Panc1 (cell line): ENCODE measurements around the gene SCLY. TPM values are rescaled to one million over a fixed set of nuclear protein-coding genes. Genes with fewer than 3 reads are reported as not detected.
A peak's percentile ranks its signal among the peaks of the same experiment; 100 is the strongest.

Experiments
- ATAC-seq: fragments of 200-7000 bp; cut with Tn5 transposase; 2 replicates; pipeline ENCODE4 v1.9.1; 2020; ENCODE audit warnings: mild to moderate bottlenecking, moderate library complexity
- BruUV-seq: library from RNA; stranded (reverse); fragments of 400-500 nt; replicated peaks from 2 replicates; lab custom pipeline; 2021; lab: Mats Ljungman, UMichigan
- CTCF ChIA-PET: fragments of 300-600 bp; sonication (Branson Sonifier 250); formaldehyde crosslinking; loops from one replicate; lab custom pipeline; 2022; ENCODE audit warnings: antibody characterized with exemption; lab: Charles Lee
- POLR2A ChIA-PET: fragments of 300-600 bp; sonication (Branson Sonifier 250); formaldehyde crosslinking; loops from one replicate; lab custom pipeline; 2022; ENCODE audit warnings: antibody characterized with exemption; lab: Charles Lee
- DNase-seq: peaks from one replicate; pipeline ENCODE4 v3.0.0-alpha.2; 2010; ENCODE audit warnings: low read depth, low spot score
- H3K27ac ChIP-seq: 2 replicates; pipeline ENCODE4 v1.5.1; 2011; ENCODE audit warnings: mild to moderate bottlenecking, low read length, inconsistent platforms
- H3K27me3 ChIP-seq: fragments of 200-500 bp; sonication (Bioruptor generic); 2 replicates; pipeline ENCODE4 v1.6.0; 2014; ENCODE audit warnings: low read length, inconsistent platforms; ENCODE audit not compliant: control insufficient read depth, insufficient read depth
- H3K36me3 ChIP-seq: fragments of 200-500 bp; sonication (Bioruptor generic); 2 replicates; pipeline ENCODE4 v1.5.1; 2014; ENCODE audit warnings: inconsistent platforms, mild to moderate bottlenecking, low read length, moderate library complexity; ENCODE audit not compliant: control insufficient read depth, insufficient read depth
- H3K4me1 ChIP-seq: 2 replicates; pipeline ENCODE4 v1.5.1; 2011; ENCODE audit warnings: inconsistent platforms, mild to moderate bottlenecking, low read length, moderate library complexity; ENCODE audit not compliant: control insufficient read depth, insufficient read depth
- H3K4me3 ChIP-seq, 2 experiments: 2 replicates each; pipeline ENCODE4 v1.5.1; 2011 to 2012; ENCODE audit warnings: low read depth in 2 of 2, low read length in 2 of 2, mild to moderate bottlenecking in 2 of 2, inconsistent platforms in 1 of 2, moderate library complexity in 1 of 2
- H3K9me3 ChIP-seq: fragments of 200-500 bp; sonication (Bioruptor generic); 2 replicates; pipeline ENCODE4 v1.5.1; 2014; ENCODE audit warnings: low read depth, mild to moderate bottlenecking, inconsistent platforms, low read length, moderate library complexity; ENCODE audit not compliant: control insufficient read depth, insufficient read depth
- CTCF ChIP-seq: fragments of 450-650 bp; IDR thresholded peaks from 2 replicates; pipeline ENCODE4 v1.5.1; 2017; ENCODE audit warnings: mild to moderate bottlenecking
- POLR2AphosphoS5 ChIP-seq: IDR thresholded peaks from 2 replicates; pipeline ENCODE4 v1.6.1; 2012; ENCODE audit warnings: mild to moderate bottlenecking, low read depth, low read length, moderate library complexity
- REST ChIP-seq, 2 experiments: IDR thresholded peaks; 2 replicates each; pipeline ENCODE4 v1.6.1; 2011 to 2012; ENCODE audit warnings: low read depth in 2 of 2, control low read depth in 1 of 2, low read length in 1 of 2, mild to moderate bottlenecking in 1 of 2, moderate library complexity in 1 of 2; ENCODE audit not compliant: insufficient read depth in 1 of 2
- SIN3A ChIP-seq: IDR thresholded peaks from 2 replicates; pipeline ENCODE4 v1.6.1; 2012; ENCODE audit warnings: low read depth, mild to moderate bottlenecking, low read length, moderate library complexity, borderline replicate concordance; ENCODE audit not compliant: insufficient read depth
- TCF7L2 ChIP-seq: IDR thresholded peaks from 2 replicates; pipeline ENCODE4 v1.6.1; 2011; ENCODE audit warnings: mild to moderate bottlenecking, low read depth, low read length, inconsistent platforms
- in situ Hi-C: cut with HindIII; loops from 2 replicates; pipeline ENCODE4 v1.10.0; 2016; ENCODE audit warnings: low sequenced_read_pairs, low pct_unique_long_range_greater_than_20kb
- intact Hi-C: fragments of 100-400 bp; cut with micrococcal nuclease; formaldehyde crosslinking; loops from one replicate; pipeline ENCODE4 v1.10.0; 2022; ENCODE audit not compliant: unreplicated experiment
- total RNA-seq: library from RNA; stranded (reverse); gene quantifications from one replicate; pipeline ENCODE4 v1.2.1, GENCODE V29; 2021; ENCODE audit not compliant: unreplicated experiment

SCLY gene
- total RNA-seq, 1 experiment from 2014 or later, result 31.4 TPM

GRCh38 chr2:238097988-238098871, 37.4 kb downstream of the SCLY start:
- TF ChIP-seq CTCF, result no peak
- no peak for TF ChIP-seq REST (IDR thresholded peaks at IDR 0.05; ENCODE audit: insufficient read depth in 1 of 2, low read depth in 2 of 2, low read length in 1 of 2)
- TF ChIP-seq TCF7L2, result no peak
- no peak for TF ChIP-seq SIN3A
- TF ChIP-seq POLR2AphosphoS5, result no peak

GRCh38 chr2:238098901-238099713, 38.3 kb downstream of the SCLY start:
- TSS peak; percentile 71 for BruUV-seq
- in situ Hi-C loops, result no loop called here
- POLR2A ChIA-PET, result no interaction called here
- DNase-seq (no peak), ATAC-seq (0 out of 2 replicates have a peak, but pooled peaks have one; percentile 6)
- Histone ChIP-seq H3K4me3 (peak overlapping the region in 1 of 2 experiments; percentile 18; a peak in 2 of 4 replicates), H3K27ac (no peak overlapping the region), H3K4me1 (peaks cover 7% of the 10 kb centered on the region; the same call in 1 of the 2 replicates), H3K9me3 (no peaks in the 10 kb centered on the region), H3K36me3 (no peaks in the 10 kb centered on the region), H3K27me3 (no peaks in the 10 kb centered on the region)
- no peak for TF ChIP-seq TCF7L2
- TF ChIP-seq SIN3A, result no peak
- no peak for TF ChIP-seq CTCF
- TF ChIP-seq REST (IDR thresholded peaks at IDR 0.05; ENCODE audit: insufficient read depth in 1 of 2, low read depth in 2 of 2, low read length in 1 of 2), result no peak
- no peak for TF ChIP-seq POLR2AphosphoS5
- CTCF ChIA-PET, result interaction anchor here (0.6 kb wide), 3 partner anchors 111 to 1751 kb away, joined by 3 read pairs; no protein-coding TSS in a partner anchor
- intact Hi-C loops, result no loop called here

More at GRCh38 chr2:238097988-238098871, 37.4 kb downstream of the SCLY start:
- DNase-seq (peak; percentile 32), ATAC-seq (peak; percentile 94)
- Histone ChIP-seq H3K27me3 (no peaks in the 10 kb centered on the region), H3K27ac (no peak overlapping the region), H3K4me1 (peaks cover 7% of the 10 kb centered on the region; the same call in 1 of the 2 replicates), H3K9me3 (no peaks in the 10 kb centered on the region), H3K36me3 (no peaks in the 10 kb centered on the region), H3K4me3 (peak overlapping the region in 1 of 2 experiments; percentile 18; a peak in 2 of 4 replicates)
- CTCF ChIA-PET, result interaction anchor here (0.6 kb wide), 3 partner anchors 111 to 1750 kb away, joined by 3 read pairs; no protein-coding TSS in a partner anchor
- POLR2A ChIA-PET, result no interaction called here
- intact Hi-C loops, result no loop called here
- BruUV-seq, result no TSS peak
- in situ Hi-C loops, result no loop called here
